NT2/D1 (cell line): ENCODE data around the gene GGT6.

ENCODE experiments used
- YY1 ChIP-seq: IDR thresholded peaks from 2 replicates; pipeline ENCODE4 v1.6.1; 2011; ENCODE audit not compliant: insufficient read length, insufficient read depth
- ZNF274 ChIP-seq: IDR thresholded peaks from 2 replicates; pipeline ENCODE4 v1.6.1; 2011; ENCODE audit warnings: mild to moderate bottlenecking, low read depth, low read length

GRCh38 chr17:4551141-4551540 is 9.2 kb downstream of the GGT6 start:
- TF ChIP-seq ZNF274: no peak
- TF ChIP-seq YY1: no peak
